ENCODE measurements around the gene MYCN.
"Not testable (repeated sequence)": the region's sequence is repeated elsewhere in the genome, so short reads cannot be mapped to it uniquely, and the experiment has no call there.

Gene MYCN

GRCh38 chr2:15914596-15915385 is 25.6 kb upstream of the MYCN start:
- H3K4me3 ChIP-seq (replicated peaks; ENCODE audit: low read depth, low read length) = no peak overlapping the region
- no peak for TF ChIP-seq CTCF (IDR thresholded peaks at IDR 0.05; ENCODE audit: low read length, missing control alignments)
- no peak for DNase-seq (ENCODE audit: low read depth)

- not testable (repeated sequence) for DNase-seq (ENCODE audit: low read depth); H3K4me3 ChIP-seq (replicated peaks; ENCODE audit: low read depth, low read length)
These were observed 24.8 kb upstream of the MYCN start for GRCh38 chr2:15915546-15915945.

- TF ChIP-seq CTCF (IDR thresholded peaks at IDR 0.05; ENCODE audit: low read length, missing control alignments) = no peak
- no peak for DNase-seq (ENCODE audit: low read depth)
These were observed 24.0 kb upstream of the MYCN start for GRCh38 chr2:15916336-15916735.

GRCh38 chr2:15918761-15919356 is 21.5 kb upstream of the MYCN start:
- no peak overlapping the region for H3K4me3 ChIP-seq (replicated peaks; ENCODE audit: low read depth, low read length)
- no peak for TF ChIP-seq CTCF (IDR thresholded peaks at IDR 0.05; ENCODE audit: low read length, missing control alignments)
- no peak for DNase-seq (ENCODE audit: low read depth)

More at GRCh38 chr2:15916336-15916735, 24.0 kb upstream of the MYCN start:
- no peak overlapping the region for H3K4me3 ChIP-seq (replicated peaks; ENCODE audit: low read depth, low read length)

- no peak for DNase-seq (ENCODE audit: low read depth)
- no peak for TF ChIP-seq CTCF (IDR thresholded peaks at IDR 0.05; ENCODE audit: low read length, missing control alignments)
- H3K4me3 ChIP-seq (replicated peaks; ENCODE audit: low read depth, low read length) = no peak overlapping the region
These were observed 20.5 kb upstream of the MYCN start for GRCh38 chr2:15919716-15920434.

- DNase-seq (ENCODE audit: low read depth) = no peak
- no peak overlapping the region for H3K4me3 ChIP-seq (replicated peaks; ENCODE audit: low read depth, low read length)
- no peak for TF ChIP-seq CTCF (IDR thresholded peaks at IDR 0.05; ENCODE audit: low read length, missing control alignments)
These were observed 19.7 kb upstream of the MYCN start for GRCh38 chr2:15920696-15921095.

- no peak for TF ChIP-seq CTCF (IDR thresholded peaks at IDR 0.05; ENCODE audit: low read length, missing control alignments)
- DNase-seq (ENCODE audit: low read depth) = no peak
- no peak overlapping the region for H3K4me3 ChIP-seq (replicated peaks; ENCODE audit: low read depth, low read length)
These were observed 16.8 kb upstream of the MYCN start for GRCh38 chr2:15923597-15923996.
